H1 (cell line): ENCODE measurements around the gene ALKBH1. TPM values are rescaled to one million over a fixed set of nuclear protein-coding genes. Genes with fewer than 3 reads are reported as not detected.

Experiments
- CTCF ChIA-PET: fragments of 300-600 bp; sonication (Branson Sonifier 250); formaldehyde crosslinking; loops from one replicate; lab custom pipeline; 2021; ENCODE audit not compliant: partially characterized antibody; lab: Charles Lee
- POLR2A ChIA-PET: fragments of 300-600 bp; sonication (Branson Sonifier 250); formaldehyde crosslinking; loops from one replicate; lab custom pipeline; 2021; ENCODE audit warnings: inconsistent platforms; ENCODE audit not compliant: partially characterized antibody; lab: Charles Lee
- DNase-seq, 2 experiments: peaks; one replicate each; pipeline versions ENCODE4 v3.0.0 to v3.0.0-alpha.2; 2010 to 2022; ENCODE audit warnings: low spot score in 2 of 2, low read depth in 1 of 2, mixed read lengths in 1 of 2
- FAIRE-seq: peaks from 2 replicates; lab custom pipeline; 2011; peaks lifted over from hg19 to GRCh38; lab: Jason Lieb, UNC
- H2AFZ ChIP-seq: 2 replicates; pipeline ENCODE4 v1.8.1; 2012; ENCODE audit warnings: low read length, inconsistent platforms
- H2AK5ac ChIP-seq: 2 replicates; pipeline ENCODE4 v1.6.1; 2013; ENCODE audit warnings: low read depth, low read length
- H2BK120ac ChIP-seq: replicated peaks from 2 replicates; pipeline ENCODE3; 2013; ENCODE audit warnings: low read depth, low read length, inconsistent platforms
- H2BK12ac ChIP-seq: 2 replicates; pipeline ENCODE4 v1.6.1; 2013; ENCODE audit warnings: low read depth, low read length
- H2BK15ac ChIP-seq: 2 replicates; pipeline ENCODE4 v1.6.1; 2013; ENCODE audit warnings: low read length
- H2BK20ac ChIP-seq: 2 replicates; pipeline ENCODE4 v1.6.1; 2013; ENCODE audit warnings: low read length
- H2BK5ac ChIP-seq: 2 replicates; pipeline ENCODE4 v1.6.1; 2013; ENCODE audit warnings: low read depth, low read length
- H3K14ac ChIP-seq: 2 replicates; pipeline ENCODE4 v1.6.1; 2013; ENCODE audit warnings: inconsistent platforms; ENCODE audit not compliant: insufficient read length
- H3K18ac ChIP-seq: 2 replicates; pipeline ENCODE4 v1.6.1; 2013; ENCODE audit warnings: low read length; ENCODE audit errors: extremely low read depth
- H3K23ac ChIP-seq: 2 replicates; pipeline ENCODE4 v1.6.1; 2013; ENCODE audit warnings: inconsistent platforms; ENCODE audit not compliant: insufficient read length
- H3K23me2 ChIP-seq: 2 replicates; pipeline ENCODE4 v1.6.1; 2013; ENCODE audit warnings: low read depth, low read length
- H3K27ac ChIP-seq: 2 replicates; pipeline ENCODE4 v1.6.1; 2011; ENCODE audit warnings: low read depth, low read length, inconsistent platforms
- H3K27me3 ChIP-seq, 4 experiments: replicated peaks in 1 of 4; 1 replicate in 1 of 4; 2 replicates in 3 of 4; pipeline versions ENCODE4 v1.6.1 to v1.8.1; 2011 to 2013; ENCODE audit warnings: low read length in 3 of 4, mild to moderate bottlenecking in 3 of 4, inconsistent platforms in 2 of 4, mixed read lengths in 2 of 4, moderate library complexity in 1 of 4; ENCODE audit not compliant: control insufficient read depth in 3 of 4, insufficient read depth in 3 of 4; ENCODE audit errors: extremely low read depth in 1 of 4
- H3K36me3 ChIP-seq, 4 experiments: 2 replicates each; pipeline versions ENCODE4 v1.6.1 to v1.8.1; 2011 to 2013; ENCODE audit warnings: mild to moderate bottlenecking in 4 of 4, low read length in 3 of 4, moderate library complexity in 2 of 4, control low read depth in 1 of 4, inconsistent platforms in 1 of 4; ENCODE audit not compliant: insufficient read depth in 4 of 4, control insufficient read depth in 2 of 4
- H3K4ac ChIP-seq: replicated peaks from 2 replicates; pipeline ENCODE3; 2013; ENCODE audit warnings: low read length, low read depth, mixed read lengths, inconsistent platforms; ENCODE audit not compliant: insufficient read length
- H3K4me1 ChIP-seq, 4 experiments: replicated peaks in 1 of 4; 1 replicate in 1 of 4; 2 replicates in 3 of 4; pipeline versions ENCODE4 v1.6.1 to v1.8.1; 2011 to 2013; ENCODE audit warnings: low read length in 3 of 4, inconsistent platforms in 2 of 4, mixed read lengths in 1 of 4; ENCODE audit not compliant: insufficient read depth in 4 of 4, control insufficient read depth in 3 of 4
- H3K4me2 ChIP-seq, 2 experiments: 2 replicates each; pipeline versions ENCODE4 v1.6.1 to v1.8.1; 2011 to 2013; ENCODE audit warnings: low read depth in 2 of 2, low read length in 2 of 2, control low read depth in 1 of 2, inconsistent platforms in 1 of 2, mild to moderate bottlenecking in 1 of 2; ENCODE audit not compliant: insufficient read depth in 1 of 2
- H3K4me3 ChIP-seq, 4 experiments: fragments of 200-600, 300-600 bp in 1 of 4; sonication (generic), shearing (Covaris generic), sonication (Bioruptor Twin) in 1 of 4; 2 replicates each; pipeline versions ENCODE4 v1.5.1 to v1.8.1; 2011 to 2016; ENCODE audit warnings: low read length in 4 of 4, low read depth in 3 of 4, control low read depth in 2 of 4, inconsistent platforms in 2 of 4, mild to moderate bottlenecking in 2 of 4, mixed read lengths in 1 of 4, moderate library complexity in 1 of 4; ENCODE audit not compliant: insufficient read depth in 2 of 4; ENCODE audit errors: extremely low read depth in 1 of 4
- H3K56ac ChIP-seq: replicated peaks from 2 replicates; pipeline ENCODE3; 2013; ENCODE audit warnings: low read depth, mild to moderate bottlenecking, mixed read lengths, low read length, inconsistent platforms; ENCODE audit not compliant: insufficient read length
- H3K79me1 ChIP-seq: 2 replicates; pipeline ENCODE4 v1.6.1; 2013; ENCODE audit warnings: low read depth, low read length, control low read depth
- H3K79me2 ChIP-seq, 2 experiments: 2 replicates each; pipeline versions ENCODE4 v1.6.1 to v1.8.1; 2012 to 2013; ENCODE audit warnings: low read length in 2 of 2, mild to moderate bottlenecking in 2 of 2, inconsistent platforms in 1 of 2; ENCODE audit not compliant: insufficient read depth in 2 of 2, control insufficient read depth in 1 of 2
- H3K9ac ChIP-seq, 4 experiments: replicated peaks in 1 of 4; 1 replicate in 1 of 4; 2 replicates in 3 of 4; pipeline versions ENCODE4 v1.6.1 to v1.8.1; 2011 to 2013; ENCODE audit warnings: low read depth in 3 of 4, low read length in 3 of 4, control low read depth in 2 of 4, mild to moderate bottlenecking in 2 of 4, moderate library complexity in 2 of 4, inconsistent platforms in 1 of 4; ENCODE audit errors: extremely low read depth in 1 of 4
- H3K9me3 ChIP-seq, 2 experiments: 2 replicates each; pipeline versions ENCODE4 v1.6.1 to v1.8.1; 2012 to 2013; ENCODE audit warnings: mild to moderate bottlenecking in 2 of 2, moderate library complexity in 2 of 2, control low read depth in 1 of 2, inconsistent platforms in 1 of 2, low read depth in 1 of 2, low read length in 1 of 2, mixed read lengths in 1 of 2; ENCODE audit not compliant: insufficient read depth in 2 of 2
- H4K20me1 ChIP-seq, 2 experiments: replicated peaks in 1 of 2; 2 replicates each; pipeline versions ENCODE3 to v1.8.1; 2011 to 2013; ENCODE audit warnings: inconsistent platforms in 2 of 2, low read length in 2 of 2, mild to moderate bottlenecking in 1 of 2; ENCODE audit not compliant: insufficient read depth in 2 of 2, control insufficient read depth in 1 of 2
- H4K5ac ChIP-seq: 2 replicates; pipeline ENCODE4 v1.6.1; 2013; ENCODE audit warnings: low read length, low read depth, mixed read lengths, inconsistent platforms; ENCODE audit not compliant: insufficient read length
- H4K8ac ChIP-seq: 2 replicates; pipeline ENCODE4 v1.8.0; 2013; ENCODE audit warnings: mild to moderate bottlenecking, moderate library complexity, low read length, inconsistent platforms; ENCODE audit not compliant: insufficient read depth; ENCODE audit errors: extremely low read depth
- H4K91ac ChIP-seq: replicated peaks from 2 replicates; pipeline ENCODE3; 2013; ENCODE audit warnings: low read length, mixed read lengths, inconsistent platforms; ENCODE audit not compliant: insufficient read length
- NANOG ChIP-seq: IDR thresholded peaks from 2 replicates; pipeline ENCODE4 v1.6.1; 2011; ENCODE audit warnings: low read length, low read depth, mild to moderate bottlenecking, inconsistent platforms; ENCODE audit not compliant: insufficient read depth, poor library complexity, severe bottlenecking
- WGBS, 2 experiments: shearing (Covaris generic) in 1 of 2; methylation state at CpG; one replicate each; pipeline versions ENCODE4 v1.1.6 to v1.1.7; 2013 to 2015; ENCODE audit warnings: low lambda C conversion rate in 2 of 2, mixed read lengths in 2 of 2, inconsistent platforms in 1 of 2, low coverage in 1 of 2, missing lambda C conversion rate in 1 of 2; ENCODE audit not compliant: insufficient replicate concordance in 2 of 2, insufficient coverage in 1 of 2, insufficient read length in 1 of 2; ENCODE audit errors: extremely low coverage in 1 of 2, missing lambda C conversion rate in 1 of 2; 5-methylcytosine and 5-hydroxymethylcytosine counted together
- polyA plus RNA-seq, 7 experiments: library from polyadenylated mRNA; depleted of rRNA in 3 of 7; stranded (reverse) in 5 of 7; unstranded in 2 of 7; fragments of >200 nt in 5 of 7; fragments of 200-250 nt in 2 of 7; gene quantifications; 1 replicate in 5 of 7; 2 replicates in 1 of 7; 4 replicates in 1 of 7; pipeline versions ENCODE4 v1.2.1 to v1.2.3, GENCODE V29; 2011 to 2013; ENCODE audit warnings: missing spikeins in 2 of 7, mixed read lengths in 2 of 7
- total RNA-seq: library from RNA; stranded (reverse); fragmentation: NEBNext Ultra II Directional; extraction: Animal tissue kit (Norgen Biotek cat#: 25700); gene quantifications from 2 replicates; pipeline ENCODE4 v1.2.1, GENCODE V29; 2021

ALKBH1 gene
- total and polyA plus RNA-seq, 2 of the 8 experiments (the other 6 are each of a cell fraction or from before 2014, with no cell fraction given), result 14.3 to 20.0 TPM

GRCh38 chr14:77641534-77642341, 66.1 kb downstream of the ALKBH1 start:
- Histone ChIP-seq H3K9ac (no peak overlapping the region), H3K14ac (no peak overlapping the region), H2BK15ac (no peak overlapping the region), H3K9me3 (peaks cover 5 to 10% of the 10 kb centered on the region in 2 experiments; a peak in 2 of 4 replicates), H3K79me2 (no peaks in the 10 kb centered on the region), H4K91ac (no peak overlapping the region), H3K4me2 (no peak overlapping the region), H3K23me2 (no peaks in the 10 kb centered on the region), H3K36me3 (no peaks in the 10 kb centered on the region), H3K4me3 (no peak overlapping the region), H2BK120ac (no peak overlapping the region), H2AFZ (peak overlapping the region; percentile 85; the same call in 1 of the 2 replicates), H3K4ac (no peak overlapping the region), H2BK5ac (no peak overlapping the region), H2AK5ac (no peak overlapping the region), H3K23ac (no peak overlapping the region), H2BK20ac (no peak overlapping the region), H2BK12ac (no peak overlapping the region), H3K27me3 (no peaks in the 10 kb centered on the region), H4K8ac (no peak overlapping the region), H3K27ac (no peak overlapping the region), H3K4me1 (no peaks in the 10 kb centered on the region), H4K20me1 (no peaks in the 10 kb centered on the region), H3K56ac (no peak overlapping the region), H4K5ac (no peak overlapping the region), H3K18ac (no peak overlapping the region), H3K79me1 (no peaks in the 10 kb centered on the region)
- ChIA-PET CTCF (no interaction called here), POLR2A (no interaction called here)
- WGBS, 2 experiments, result 94% methylated on average over 40 of the region's 47 CpGs; no CpG with 5 or more reads in 1 of the 2 experiments
- FAIRE-seq (no peak), DNase-seq (no peak)
- TF ChIP-seq NANOG, result no peak
- TF ChIP-seq, all 59 proteins: peak for 0
